Measurements from ENCODE around the gene CDIP1. TPM values are rescaled to one million over a fixed set of nuclear protein-coding genes. Genes with fewer than 3 reads are reported as not detected.
A peak's percentile ranks its signal among the peaks of the same experiment; 100 is the strongest.

CDIP1 gene
- total and polyA plus RNA-seq, 9 of the 15 experiments (the other 6 are each of a cell fraction or from before 2014, with no cell fraction given) = 0.29 TPM; not detected in 8

GRCh38 chr16:4474192-4474961, 64.2 kb downstream of the CDIP1 start, which contains the start of gene NMRAL1 (continued):
- TF ChIP-seq PKNOX1 (IDR thresholded peaks at IDR 0.05) = peak; percentile 85
- peak; percentile 93 for TF ChIP-seq ETV1 (tag; conservative IDR thresholded peaks at IDR 0.05; ENCODE audit: low read depth)
- TF ChIP-seq FOXP1 (CRISPR knock-in tag; IDR thresholded peaks at IDR 0.05) = 0 out of 2 replicates have a peak, but pooled peaks have one; percentile 26
- TF ChIP-seq RBFOX2 (IDR thresholded peaks at IDR 0.05; ENCODE audit: low read depth, low read length) = peak; percentile 95
- TF ChIP-seq SMAD4 (CRISPR knock-in tag; conservative IDR thresholded peaks at IDR 0.05) = peak; percentile 67
- peak; percentile 71 for TF ChIP-seq KDM5B (IDR thresholded peaks at IDR 0.05; ENCODE audit: insufficient replicate concordance, low read depth, low read length)
- no peak for TF ChIP-seq MLLT1 (IDR thresholded peaks at IDR 0.05)
- peak; percentile 16; the same call in 1 of the 2 replicates for TF ChIP-seq ZBTB12 (CRISPR knock-in tag; IDR thresholded peaks at IDR 0.05)
